Neural progenitor cell (in vitro differentiated cells): ENCODE results near the gene ARL8A.

Experiments used
- EZH2 ChIP-seq: fragments of 200-600 bp; sonication (generic); IDR thresholded peaks from 2 replicates; pipeline ENCODE4 v1.6.1; 2017; ENCODE audit warnings: antibody characterized with exemption, mild to moderate bottlenecking, moderate library complexity
- EZH2phosphoT487 ChIP-seq: fragments of 200-600 bp; sonication (generic); IDR thresholded peaks from 2 replicates; pipeline ENCODE4 v1.6.1; 2017; ENCODE audit warnings: antibody characterized with exemption
- TF ChIP-seq, protein P1 (sequence below): fragments of 200-600 bp; sonication (generic); IDR thresholded peaks from 2 replicates; pipeline ENCODE4 v1.5.1; 2017; ENCODE audit warnings: antibody characterized with exemption, mild to moderate bottlenecking

- TF ChIP-seq EZH2 (no peak), EZH2phosphoT487 (no peak)
- TF ChIP-seq, protein P1, sequence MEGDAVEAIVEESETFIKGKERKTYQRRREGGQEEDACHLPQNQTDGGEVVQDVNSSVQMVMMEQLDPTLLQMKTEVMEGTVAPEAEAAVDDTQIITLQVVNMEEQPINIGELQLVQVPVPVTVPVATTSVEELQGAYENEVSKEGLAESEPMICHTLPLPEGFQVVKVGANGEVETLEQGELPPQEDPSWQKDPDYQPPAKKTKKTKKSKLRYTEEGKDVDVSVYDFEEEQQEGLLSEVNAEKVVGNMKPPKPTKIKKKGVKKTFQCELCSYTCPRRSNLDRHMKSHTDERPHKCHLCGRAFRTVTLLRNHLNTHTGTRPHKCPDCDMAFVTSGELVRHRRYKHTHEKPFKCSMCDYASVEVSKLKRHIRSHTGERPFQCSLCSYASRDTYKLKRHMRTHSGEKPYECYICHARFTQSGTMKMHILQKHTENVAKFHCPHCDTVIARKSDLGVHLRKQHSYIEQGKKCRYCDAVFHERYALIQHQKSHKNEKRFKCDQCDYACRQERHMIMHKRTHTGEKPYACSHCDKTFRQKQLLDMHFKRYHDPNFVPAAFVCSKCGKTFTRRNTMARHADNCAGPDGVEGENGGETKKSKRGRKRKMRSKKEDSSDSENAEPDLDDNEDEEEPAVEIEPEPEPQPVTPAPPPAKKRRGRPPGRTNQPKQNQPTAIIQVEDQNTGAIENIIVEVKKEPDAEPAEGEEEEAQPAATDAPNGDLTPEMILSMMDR = no peak
These were observed 652 bp downstream of the ARL8A start for GRCh38 chr1:202143768-202144401.
